Right forelimb (tissue), 1 donor: Measurements from ENCODE around the gene SIGLEC6.

Source experiments
- DNase-seq: peaks from one replicate; pipeline ENCODE4 v3.0.0-alpha.2; 2018

The SIGLEC6 gene

GRCh38 chr19:51548213-51548651, 16.8 kb upstream of the SIGLEC6 start:
- no peak for DNase-seq

GRCh38 chr19:51547397-51548212, 16.1 kb upstream of the SIGLEC6 start:
- DNase-seq = no peak

GRCh38 chr19:51546650-51547396, 15.4 kb upstream of the SIGLEC6 start:
- no peak for DNase-seq

- DNase-seq = no peak
Measured at GRCh38 chr19:51546107-51546649, 14.7 kb upstream of the SIGLEC6 start.

GRCh38 chr19:51544038-51544437, 12.6 kb upstream of the SIGLEC6 start:
- no peak for DNase-seq

- no peak for DNase-seq
Measured at GRCh38 chr19:51542699-51543098, 11.2 kb upstream of the SIGLEC6 start.

GRCh38 chr19:51541458-51542357, 10.2 kb upstream of the SIGLEC6 start:
- no peak for DNase-seq

- no peak for DNase-seq
Measured at GRCh38 chr19:51539821-51540366, 8.4 kb upstream of the SIGLEC6 start.

- DNase-seq = no peak
Measured at GRCh38 chr19:51535535-51535934, 4.1 kb upstream of the SIGLEC6 start.

GRCh38 chr19:51530616-51531015, 854 bp downstream of the SIGLEC6 start:
- no peak for DNase-seq

GRCh38 chr19:51529301-51529700, 2.2 kb downstream of the SIGLEC6 start:
- DNase-seq = no peak

- DNase-seq = no peak
Measured at GRCh38 chr19:51525651-51526050, 5.8 kb downstream of the SIGLEC6 start.

- no peak for DNase-seq
Measured at GRCh38 chr19:51524666-51525264, 6.7 kb downstream of the SIGLEC6 start.

- no peak for DNase-seq
Measured at GRCh38 chr19:51521781-51522180, 9.7 kb downstream of the SIGLEC6 start.

- DNase-seq = no peak
Measured at GRCh38 chr19:51521357-51521756, 10.1 kb downstream of the SIGLEC6 start.

- no peak for DNase-seq
Measured at GRCh38 chr19:51520728-51521127, 10.7 kb downstream of the SIGLEC6 start.

- DNase-seq = no peak
Measured at GRCh38 chr19:51514866-51515481, 16.5 kb downstream of the SIGLEC6 start.

GRCh38 chr19:51513968-51514367, 17.5 kb downstream of the SIGLEC6 start:
- no peak for DNase-seq

- no peak for DNase-seq
Measured at GRCh38 chr19:51511353-51511752, 20.1 kb downstream of the SIGLEC6 start.

- DNase-seq = no peak
Measured at GRCh38 chr19:51509823-51510660, 21.4 kb downstream of the SIGLEC6 start.
